Neural cell (in vitro differentiated cells): ENCODE results near the gene ZNF66.
"Not testable (repeated sequence)": the region's sequence is repeated elsewhere in the genome, so short reads cannot be mapped to it uniquely, and the experiment has no call there.

Experiments used
- CTCF ChIP-seq: fragments of 450-650 bp; IDR thresholded peaks from 2 replicates; pipeline ENCODE4 v1.5.1; 2014; ENCODE audit warnings: antibody characterized with exemption, mild to moderate bottlenecking, moderate library complexity; ENCODE audit not compliant: poor library complexity, severe bottlenecking
- EP300 ChIP-seq: fragments of 450-650 bp; conservative IDR thresholded peaks from 2 replicates; pipeline ENCODE4 v1.6.1; 2014; ENCODE audit warnings: antibody characterized with exemption, mild to moderate bottlenecking, moderate library complexity; ENCODE audit not compliant: poor library complexity, severe bottlenecking
- MXI1 ChIP-seq: fragments of 450-650 bp; conservative IDR thresholded peaks from 2 replicates; pipeline ENCODE4 v1.6.1; 2014; ENCODE audit warnings: antibody characterized with exemption, mild to moderate bottlenecking; ENCODE audit not compliant: poor library complexity, severe bottlenecking
- POLR2AphosphoS5 ChIP-seq: IDR thresholded peaks from 2 replicates; pipeline ENCODE4 v1.6.1; 2012
- RAD21 ChIP-seq: fragments of 450-650 bp; conservative IDR thresholded peaks from 2 replicates; pipeline ENCODE4 v1.6.1; 2014; ENCODE audit warnings: antibody characterized with exemption, mild to moderate bottlenecking, moderate library complexity
- SMC3 ChIP-seq: fragments of 450-650 bp; conservative IDR thresholded peaks from 2 replicates; pipeline ENCODE4 v1.6.1; 2014; ENCODE audit warnings: antibody characterized with exemption, mild to moderate bottlenecking, moderate library complexity; ENCODE audit not compliant: poor library complexity
- TAF1 ChIP-seq: IDR thresholded peaks from 2 replicates; pipeline ENCODE4 v1.6.1; 2012; ENCODE audit warnings: low read depth

- not testable (repeated sequence) for TF ChIP-seq CTCF, POLR2AphosphoS5, RAD21, EP300, TAF1, MXI1, SMC3
Observed at GRCh38 chr19:20769225-20769736, 6.8 kb upstream of the ZNF66 start.
